GM12891 (cell line): ENCODE measurements around the gene PLVAP.

Source experiments
- POLR2A ChIP-seq: IDR thresholded peaks from 2 replicates; pipeline ENCODE4 v1.6.1; 2011; ENCODE audit warnings: low read depth, low read length, control low read depth
- POLR2AphosphoS5 ChIP-seq: IDR thresholded peaks from 2 replicates; pipeline ENCODE4 v1.6.1; 2011; ENCODE audit warnings: low read depth, low read length, control low read depth
- TAF1 ChIP-seq: IDR thresholded peaks from 2 replicates; pipeline ENCODE4 v1.6.1; 2011; ENCODE audit warnings: low read depth, low read length, control low read depth

- TF ChIP-seq POLR2A (no peak), POLR2AphosphoS5 (no peak), TAF1 (no peak)
These were observed 7.0 kb downstream of the PLVAP start for GRCh38 chr19:17370026-17370587.
